Caco-2 (cell line): Measurements from ENCODE around the gene DPP9. TPM values are rescaled to one million over a fixed set of nuclear protein-coding genes. Genes with fewer than 3 reads are reported as not detected.

Experiments
- BruUV-seq: library from RNA; stranded (reverse); fragments of 400-500 nt; replicated peaks from 2 replicates; lab custom pipeline; 2021; lab: Mats Ljungman, UMichigan
- CTCF ChIA-PET: fragments of 300-600 bp; sonication (Branson Sonifier 250); formaldehyde crosslinking; loops from one replicate; lab custom pipeline; 2022; ENCODE audit warnings: antibody characterized with exemption; lab: Charles Lee
- POLR2A ChIA-PET: fragments of 300-600 bp; sonication (Branson Sonifier 250); formaldehyde crosslinking; loops from one replicate; lab custom pipeline; 2022; ENCODE audit warnings: antibody characterized with exemption; lab: Charles Lee
- DNase-seq, 2 experiments: peaks; one replicate each; pipeline versions ENCODE4 v3.0.0 to v3.0.0-alpha.2; 2020 to 2022
- H3K27me3 ChIP-seq: replicated peaks from 2 replicates; pipeline ENCODE4 v1.6.0; 2011; ENCODE audit warnings: low read length; ENCODE audit not compliant: control insufficient read depth, insufficient read depth
- H3K36me3 ChIP-seq: 2 replicates; pipeline ENCODE4 v1.5.1; 2011; ENCODE audit warnings: low read length; ENCODE audit not compliant: control insufficient read depth, insufficient read depth
- H3K4me1 ChIP-seq: fragments of 250-450 bp; sonication (Bioruptor Pico); 2 replicates; pipeline ENCODE4 v1.5.1; 2020; ENCODE audit warnings: mild to moderate bottlenecking
- H3K4me3 ChIP-seq: 2 replicates; pipeline ENCODE4 v1.5.1; 2011; ENCODE audit warnings: low read depth, mild to moderate bottlenecking, control low read depth, low read length
- H3K9me3 ChIP-seq: fragments of 250-450 bp; sonication (Bioruptor Pico); 2 replicates; pipeline ENCODE4 v1.5.1; 2020; ENCODE audit warnings: mild to moderate bottlenecking, moderate library complexity
- H3K27ac Mint-ChIP-seq: one replicate; pipeline ENCODE4 v1.8.0; 2022; ENCODE audit warnings: mixed read lengths; ENCODE audit not compliant: unreplicated experiment
- H3K27me3 Mint-ChIP-seq: one replicate; pipeline ENCODE4 v1.8.0; 2022; ENCODE audit warnings: mixed read lengths; ENCODE audit not compliant: insufficient read depth, unreplicated experiment
- H3K36me3 Mint-ChIP-seq: one replicate; pipeline ENCODE4 v1.8.0; 2022; ENCODE audit warnings: mild to moderate bottlenecking, mixed read lengths; ENCODE audit not compliant: insufficient read depth, unreplicated experiment
- H3K4me1 Mint-ChIP-seq: one replicate; pipeline ENCODE4 v1.8.0; 2022; ENCODE audit warnings: low read depth, mixed read lengths; ENCODE audit not compliant: unreplicated experiment
- H3K4me3 Mint-ChIP-seq: one replicate; pipeline ENCODE4 v1.8.0; 2022; ENCODE audit warnings: mild to moderate bottlenecking, moderate library complexity, mixed read lengths; ENCODE audit not compliant: unreplicated experiment
- H3K9me3 Mint-ChIP-seq: one replicate; pipeline ENCODE4 v1.8.0; 2022; ENCODE audit warnings: mixed read lengths; ENCODE audit not compliant: unreplicated experiment
- CTCF ChIP-seq, 2 experiments: fragments of 200-600 bp in 1 of 2; IDR thresholded peaks; 1 replicate in 1 of 2; 2 replicates in 1 of 2; pipeline versions ENCODE4 v1.5.1 to v1.8.0; 2011 to 2022; ENCODE audit warnings: antibody characterized with exemption in 1 of 2, control low read depth in 1 of 2, inconsistent platforms in 1 of 2, low read depth in 1 of 2, low read length in 1 of 2, mild to moderate bottlenecking in 1 of 2, moderate library complexity in 1 of 2; ENCODE audit not compliant: insufficient read depth in 1 of 2, severe bottlenecking in 1 of 2, unreplicated experiment in 1 of 2
- intact Hi-C: fragments of 100-400 bp; cut with micrococcal nuclease; formaldehyde crosslinking; loops from one replicate; pipeline ENCODE4 v1.10.0; 2022; ENCODE audit not compliant: unreplicated experiment
- total RNA-seq: library from RNA; stranded (reverse); gene quantifications from 2 replicates; pipeline ENCODE4 v1.2.3, GENCODE V29; 2022

DPP9 gene
- total RNA-seq, 1 experiment from 2014 or later, result 63.2 TPM

GRCh38 chr19:4638317-4638716 lies 85.3 kb downstream of the DPP9 start:
- Histone ChIP-seq H3K4me3 (no peak overlapping the region), H3K4me1 (peaks cover 12% of the 10 kb centered on the region; the same call in 1 of the 2 replicates), H3K36me3 (peaks cover 1% of the 10 kb centered on the region; the same call in 1 of the 2 replicates), H3K27me3 (no peaks in the 10 kb centered on the region), H3K9me3 (no peaks in the 10 kb centered on the region)
- POLR2A ChIA-PET, result no interaction called here
- CTCF ChIA-PET, result no interaction called here
- Mint-ChIP-seq H3K27ac (peak overlapping the region; percentile 95), H3K4me3 (peak overlapping the region; percentile 85), H3K9me3 (no peaks in the 10 kb centered on the region), H3K36me3 (peaks cover 12% of the 10 kb centered on the region), H3K4me1 (peaks cover 10% of the 10 kb centered on the region), H3K27me3 (no peaks in the 10 kb centered on the region)
- intact Hi-C loops, result no loop called here
- TF ChIP-seq CTCF (IDR thresholded peaks at IDR 0.05; ENCODE audit: insufficient read depth in 1 of 2, low read depth in 1 of 2, low read length in 1 of 2, severe bottlenecking in 1 of 2, unreplicated experiment in 1 of 2), result no peak
- BruUV-seq, result no TSS peak
- no peak for DNase-seq

- Histone ChIP-seq H3K27me3 (no peaks in the 10 kb centered on the region), H3K36me3 (no peaks in the 10 kb centered on the region), H3K4me1 (peaks cover 12% of the 10 kb centered on the region; the same call in 1 of the 2 replicates), H3K4me3 (no peak overlapping the region; the same call in 1 of the 2 replicates), H3K9me3 (no peaks in the 10 kb centered on the region)
- peaks cover 5% of the 10 kb centered on the region for H3K36me3 Mint-ChIP-seq
- no peak overlapping the region for H3K27ac Mint-ChIP-seq
- H3K4me1 Mint-ChIP-seq, result peaks cover 12% of the 10 kb centered on the region
- CTCF ChIA-PET, result interaction anchor here (0.5 to 2.2 kb wide), 7 partner anchors 47 to 332 kb away, joined by 3 to 22 read pairs (median 6); partner anchors contain the start of gene FSD1
- no TSS peak for BruUV-seq
- POLR2A ChIA-PET, result no interaction called here
- no peaks in the 10 kb centered on the region for H3K27me3 Mint-ChIP-seq
- H3K4me3 Mint-ChIP-seq, result peak overlapping the region; percentile 43
- no peak for DNase-seq
- intact Hi-C loops, result loop anchor here (1.0 to 2.0 kb wide), 2 partner anchors 47 to 80 kb away; no protein-coding TSS in a partner anchor
- no peaks in the 10 kb centered on the region for H3K9me3 Mint-ChIP-seq
- TF ChIP-seq CTCF (IDR thresholded peaks at IDR 0.05; ENCODE audit: insufficient read depth in 1 of 2, low read depth in 1 of 2, low read length in 1 of 2, severe bottlenecking in 1 of 2, unreplicated experiment in 1 of 2), result no peak
These were observed 86.9 kb downstream of the DPP9 start for GRCh38 chr19:4636761-4637160.

GRCh38 chr19:4636151-4636717 lies 87.4 kb downstream of the DPP9 start:
- peak; percentile 77 to 89 for TF ChIP-seq CTCF (IDR thresholded peaks at IDR 0.05; ENCODE audit: insufficient read depth in 1 of 2, low read depth in 1 of 2, low read length in 1 of 2, severe bottlenecking in 1 of 2, unreplicated experiment in 1 of 2)
- H3K27me3 Mint-ChIP-seq, result no peaks in the 10 kb centered on the region
- Histone ChIP-seq H3K4me3 (peak overlapping the region; percentile 42), H3K9me3 (no peaks in the 10 kb centered on the region), H3K27me3 (no peaks in the 10 kb centered on the region), H3K36me3 (no peaks in the 10 kb centered on the region), H3K4me1 (peaks cover 12% of the 10 kb centered on the region; the same call in 1 of the 2 replicates)
- intact Hi-C loops, result loop anchor here (1.0 to 2.0 kb wide), 2 partner anchors 47 to 79 kb away; no protein-coding TSS in a partner anchor
- POLR2A ChIA-PET, result no interaction called here
- peak; percentile 53 to 81 for DNase-seq
- peaks cover 12% of the 10 kb centered on the region for H3K4me1 Mint-ChIP-seq
- peak overlapping the region; percentile 43 for H3K4me3 Mint-ChIP-seq
- H3K36me3 Mint-ChIP-seq, result peaks cover 5% of the 10 kb centered on the region
- H3K27ac Mint-ChIP-seq, result no peak overlapping the region
- BruUV-seq, result no TSS peak
- CTCF ChIA-PET, result interaction anchor here (0.5 to 2.2 kb wide), 10 partner anchors 14 to 332 kb away, joined by 3 to 22 read pairs (median 5); partner anchors contain the start of gene FSD1
- no peaks in the 10 kb centered on the region for H3K9me3 Mint-ChIP-seq
